GM12864 (cell line): ENCODE results near the gene TMEM203.

ENCODE experiments used
- DNase-seq: peaks from one replicate; pipeline ENCODE4 v3.0.0-alpha.2; 2011; ENCODE audit warnings: low read depth
- H3K4me3 ChIP-seq: 2 replicates; pipeline ENCODE4 v1.5.1; 2011; ENCODE audit warnings: mild to moderate bottlenecking, low read depth, low read length, control low read depth
- CTCF ChIP-seq: IDR thresholded peaks from 2 replicates; pipeline ENCODE4 v1.5.1; 2011; ENCODE audit warnings: low read depth, mild to moderate bottlenecking, moderate library complexity, low read length, control low read depth, inconsistent platforms; ENCODE audit errors: missing control alignments

TMEM203 gene

GRCh38 chr9:137199411-137200121, 5.9 kb downstream of the TMEM203 start:
- H3K4me3 ChIP-seq: peak overlapping the region; percentile 67
- DNase-seq: no peak

DNA sequence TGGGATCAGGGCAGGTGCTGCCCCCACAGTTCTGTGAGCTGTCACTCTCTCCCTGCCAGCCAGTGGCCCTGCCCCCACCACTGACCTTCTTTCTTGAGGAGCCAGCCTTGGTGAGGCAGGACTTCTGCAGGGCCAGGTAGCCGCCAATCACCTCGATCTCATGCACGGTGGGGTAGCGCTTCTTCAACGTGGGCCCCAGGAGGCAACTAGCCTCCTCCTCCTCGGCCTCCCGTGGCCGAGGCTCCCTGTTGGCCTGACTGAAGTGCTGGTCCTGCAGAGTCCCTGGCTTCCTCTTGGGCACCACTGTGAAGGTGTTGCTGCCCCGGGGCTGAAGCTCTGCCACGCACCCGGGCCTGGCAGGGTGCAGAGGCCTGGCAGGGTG, 6.6 kb downstream of the TMEM203 start:
- no peak for DNase-seq
- no peak overlapping the region for H3K4me3 ChIP-seq
- TF ChIP-seq CTCF: no peak

More at GRCh38 chr9:137199411-137200121, 5.9 kb downstream of the TMEM203 start:
- no peak for TF ChIP-seq CTCF

DNA sequence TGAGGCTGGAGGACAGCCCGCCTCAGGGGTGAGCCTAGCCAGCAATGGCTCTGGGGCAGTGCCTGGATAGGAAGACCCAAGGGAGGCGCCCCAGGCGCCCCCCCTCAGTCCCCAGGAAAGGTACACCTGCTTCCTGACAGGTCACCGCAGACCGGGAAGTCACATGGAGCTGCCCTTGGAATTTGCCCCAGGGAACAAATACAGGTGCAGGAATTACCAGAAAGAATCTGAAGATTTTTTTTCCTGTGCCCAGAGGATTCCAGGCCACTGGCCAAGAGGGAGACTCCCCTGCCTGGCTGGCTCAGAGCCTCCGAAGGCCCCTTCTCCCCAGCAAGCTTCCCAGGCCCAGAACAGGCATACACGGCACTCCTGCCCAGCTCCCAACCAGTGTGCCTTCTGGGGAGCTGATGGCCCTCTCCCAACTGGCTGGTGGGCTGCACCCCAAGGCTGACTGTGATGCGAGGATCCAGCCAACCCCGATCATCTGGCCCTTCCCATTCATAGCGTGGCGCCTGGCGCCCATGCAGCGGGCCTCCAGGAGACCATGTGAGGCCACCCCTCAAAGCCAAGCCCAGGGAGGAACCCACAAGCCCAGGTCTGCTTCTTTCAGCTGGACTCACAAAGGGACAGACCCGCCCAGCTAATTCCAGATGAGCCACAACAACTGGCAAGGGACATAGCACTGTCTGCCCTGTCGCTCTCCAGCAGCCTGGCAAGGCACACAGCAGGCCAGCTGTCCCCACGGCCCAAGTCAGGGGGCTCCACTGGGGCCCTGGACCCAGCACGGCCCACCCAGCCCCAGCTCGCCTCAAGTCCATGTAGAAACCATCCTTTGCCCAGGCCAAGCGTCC, 7.2 kb downstream of the TMEM203 start:
- no peak for DNase-seq
- no peak overlapping the region for H3K4me3 ChIP-seq
- TF ChIP-seq CTCF: no peak

DNA sequence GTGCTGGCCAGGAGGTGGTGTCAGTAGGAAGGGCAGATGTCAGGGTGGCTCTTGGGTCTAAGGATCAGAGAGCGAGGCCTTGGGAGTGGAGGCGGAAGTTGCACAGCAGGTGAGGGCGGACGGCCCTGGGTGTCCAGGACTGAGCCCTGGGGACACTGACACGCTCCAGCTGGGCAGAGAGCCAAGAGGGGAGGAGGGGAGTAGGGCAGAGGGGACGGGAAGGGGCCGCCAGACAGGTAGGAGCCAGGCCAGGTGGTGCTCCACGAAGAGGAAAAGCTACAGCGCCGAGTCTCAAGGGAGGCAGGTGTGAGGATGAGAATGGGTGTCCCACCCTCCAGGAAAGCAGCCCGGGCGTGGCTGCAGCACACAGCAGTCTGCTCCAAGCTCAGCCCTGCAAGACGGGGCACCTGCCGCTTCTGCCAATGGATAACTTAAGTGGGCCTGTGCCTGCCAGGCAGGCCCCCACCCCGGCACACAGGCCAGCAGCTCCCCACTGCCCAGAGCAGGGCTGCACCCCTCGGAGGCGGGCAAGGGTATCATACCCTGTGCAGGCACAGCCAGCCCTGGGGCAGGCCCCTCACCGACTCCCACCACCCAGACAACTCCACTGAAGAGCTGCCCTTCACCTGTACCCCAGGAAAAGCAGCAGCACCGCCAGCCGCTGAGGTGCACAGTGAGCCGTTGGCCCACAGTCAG, 9.8 kb downstream of the TMEM203 start:
- H3K4me3 ChIP-seq: no peak overlapping the region
- TF ChIP-seq CTCF: no peak
- no peak for DNase-seq

GRCh38 chr9:137194909-137195308, 10.5 kb downstream of the TMEM203 start:
- no peak overlapping the region for H3K4me3 ChIP-seq
- no peak for TF ChIP-seq CTCF
- DNase-seq: no peak

GRCh38 chr9:137194388-137194787, 11.1 kb downstream of the TMEM203 start:
- H3K4me3 ChIP-seq: no peak overlapping the region
- no peak for DNase-seq
- no peak for TF ChIP-seq CTCF
